ENCODE results near the gene TNC.

GRCh38 chr9:115024925-115025535, 92.9 kb downstream of the TNC start:
- TF ChIP-seq CTCF (IDR thresholded peaks at IDR 0.05; ENCODE audit: low read depth, low read length, poor library complexity, severe bottlenecking) (no peak), EZH2phosphoT487 (IDR thresholded peaks at IDR 0.05; ENCODE audit: borderline replicate concordance, low read length) (no peak)
